Prostate gland (tissue), 2 donors: ENCODE measurements around the gene ABCA1. TPM values are rescaled to one million over a fixed set of nuclear protein-coding genes. Genes with fewer than 3 reads are reported as not detected.

Experiments
- DNase-seq: peaks from one replicate; pipeline ENCODE4 v3.0.0-alpha.2; 2019; ENCODE audit warnings: low spot score
- H3K27ac ChIP-seq, 2 donors: fragments of 200-600 bp; sonication (generic); 2 replicates each; pipeline ENCODE4 v1.5.1; 2017 to 2019
- H3K27me3 ChIP-seq: fragments of 200-600 bp; sonication (generic); replicated peaks from 2 replicates; pipeline ENCODE4 v1.5.1; 2019; ENCODE audit not compliant: insufficient read depth
- H3K36me3 ChIP-seq, 2 donors: fragments of 200-600 bp; sonication (generic); 1 replicate in 1 of 2; 2 replicates in 1 of 2; pipeline versions ENCODE4 v1.5.1 to v1.8.1; 2017 to 2019
- H3K4me1 ChIP-seq: fragments of 200-600 bp; sonication (generic); replicated peaks from 2 replicates; pipeline ENCODE4 v1.5.1; 2019
- H3K4me3 ChIP-seq, 2 donors: fragments of 200-600 bp; sonication (generic); 2 replicates each; pipeline ENCODE4 v1.5.1; 2017 to 2019
- H3K9me3 ChIP-seq: fragments of 200-600 bp; sonication (generic); 2 replicates; pipeline ENCODE4 v1.5.1; 2017
- POLR2A ChIP-seq: fragments of 450-650 bp; IDR thresholded peaks from one replicate; pipeline ENCODE4 v1.6.1; 2016; ENCODE audit warnings: antibody characterized with exemption, mild to moderate bottlenecking
- POLR2AphosphoS5 ChIP-seq: sonication (generic); formaldehyde crosslinking; IDR thresholded peaks from one replicate; pipeline ENCODE4 v1.6.1; 2017; ENCODE audit warnings: antibody characterized with exemption
- WGBS: methylation state at CpG from one replicate; pipeline ENCODE4 v1.1.5; 2018; 5-methylcytosine and 5-hydroxymethylcytosine counted together
- intact Hi-C: fragments of 100-400 bp; cut with DNase I; formaldehyde crosslinking; loops from one replicate; pipeline ENCODE4 v1.14.2; 2022
- total RNA-seq, 2 donors: library from RNA; depleted of rRNA; stranded (reverse); fragments of >200 nt; gene quantifications; one replicate each; pipeline ENCODE4 v1.1.0, GENCODE V29; 2016
- TF ChIP-seq, protein P1 (sequence below), 4 experiments: fragments of 200-600 bp in 2 of 4; fragments of 450-650 bp in 2 of 4; sonication (generic) in 2 of 4; IDR thresholded peaks; 1 replicate in 3 of 4; 2 replicates in 1 of 4; pipeline ENCODE4 v1.5.1; 2016 to 2019; ENCODE audit warnings: antibody characterized with exemption in 4 of 4, mild to moderate bottlenecking in 2 of 4, moderate library complexity in 2 of 4

ABCA1 gene
- total RNA-seq, 2 donors from 2014 or later: 11.0 to 63.7 TPM

DNA sequence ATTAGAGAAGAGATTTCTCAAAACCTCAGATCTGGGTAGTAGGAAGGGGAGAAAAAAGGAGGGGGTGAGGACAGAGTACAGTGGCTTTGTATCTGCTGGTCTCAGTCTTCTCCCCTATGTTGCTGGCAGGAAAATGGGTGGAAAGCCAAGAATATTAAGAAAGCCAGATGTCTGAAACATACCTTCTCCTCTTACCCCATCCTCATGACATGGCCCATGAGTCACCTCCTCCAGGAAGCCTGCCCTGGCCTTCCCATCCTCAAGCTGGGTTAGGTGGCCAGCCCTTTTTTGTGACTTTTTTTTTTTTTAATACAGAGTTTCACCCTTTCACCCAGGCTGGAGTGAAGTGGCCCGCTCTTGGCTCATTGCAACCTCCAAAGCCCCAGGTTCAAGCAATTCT, 61.8 kb downstream of the ABCA1 start:
- 100% methylated on average over 1 of the region's 1 CpG for WGBS
- Histone ChIP-seq H3K36me3 (no peaks in the 10 kb centered on the region), H3K27me3 (no peaks in the 10 kb centered on the region), H3K4me1 (peaks cover 4% of the 10 kb centered on the region), H3K4me3 (no peak overlapping the region), H3K9me3 (no peaks in the 10 kb centered on the region), H3K27ac (no peak overlapping the region)
- DNase-seq: no peak
- intact Hi-C loops: loop anchor here (5.0 to 10.0 kb wide), 3 partner anchors 126 to 551 kb away; no protein-coding TSS in a partner anchor
- TF ChIP-seq POLR2A (no peak), POLR2AphosphoS5 (no peak)
- TF ChIP-seq, protein P1, sequence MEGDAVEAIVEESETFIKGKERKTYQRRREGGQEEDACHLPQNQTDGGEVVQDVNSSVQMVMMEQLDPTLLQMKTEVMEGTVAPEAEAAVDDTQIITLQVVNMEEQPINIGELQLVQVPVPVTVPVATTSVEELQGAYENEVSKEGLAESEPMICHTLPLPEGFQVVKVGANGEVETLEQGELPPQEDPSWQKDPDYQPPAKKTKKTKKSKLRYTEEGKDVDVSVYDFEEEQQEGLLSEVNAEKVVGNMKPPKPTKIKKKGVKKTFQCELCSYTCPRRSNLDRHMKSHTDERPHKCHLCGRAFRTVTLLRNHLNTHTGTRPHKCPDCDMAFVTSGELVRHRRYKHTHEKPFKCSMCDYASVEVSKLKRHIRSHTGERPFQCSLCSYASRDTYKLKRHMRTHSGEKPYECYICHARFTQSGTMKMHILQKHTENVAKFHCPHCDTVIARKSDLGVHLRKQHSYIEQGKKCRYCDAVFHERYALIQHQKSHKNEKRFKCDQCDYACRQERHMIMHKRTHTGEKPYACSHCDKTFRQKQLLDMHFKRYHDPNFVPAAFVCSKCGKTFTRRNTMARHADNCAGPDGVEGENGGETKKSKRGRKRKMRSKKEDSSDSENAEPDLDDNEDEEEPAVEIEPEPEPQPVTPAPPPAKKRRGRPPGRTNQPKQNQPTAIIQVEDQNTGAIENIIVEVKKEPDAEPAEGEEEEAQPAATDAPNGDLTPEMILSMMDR (IDR thresholded peaks at IDR 0.05): no peak

DNA sequence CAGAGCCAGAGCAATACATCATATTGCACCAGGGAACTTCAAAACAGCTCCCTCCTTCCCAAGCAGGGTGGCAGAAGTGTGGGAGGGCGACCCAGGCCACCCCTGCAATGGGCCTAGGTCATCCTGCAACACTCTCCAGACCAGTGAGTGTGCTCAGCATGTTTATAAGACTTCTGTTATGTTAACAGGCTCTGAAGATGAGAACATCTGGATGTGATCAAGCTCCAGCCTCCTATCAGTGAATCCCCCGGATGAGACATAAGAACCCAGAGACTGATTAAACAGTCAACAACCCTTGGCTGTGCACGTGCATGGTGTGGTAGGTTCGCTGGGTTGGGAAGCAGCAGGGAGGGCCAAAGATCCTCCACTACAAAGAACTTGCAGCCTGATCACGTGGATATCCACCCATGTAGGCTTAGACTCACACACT, 63.3 kb downstream of the ABCA1 start:
- no peaks in the 10 kb centered on the region for H3K27me3 ChIP-seq
- WGBS: 86% methylated on average over 5 of the region's 5 CpGs
- peaks cover 4% of the 10 kb centered on the region for H3K4me1 ChIP-seq
- H3K36me3 ChIP-seq: no peaks in the 10 kb centered on the region
- DNase-seq: no peak
- TF ChIP-seq, protein P1 (IDR thresholded peaks at IDR 0.05): no peak
- TF ChIP-seq POLR2AphosphoS5 (no peak), POLR2A (no peak)
- H3K9me3 ChIP-seq: no peaks in the 10 kb centered on the region
- intact Hi-C loops: loop anchor here (5.0 to 10.0 kb wide), 4 partner anchors 128 to 553 kb away; no protein-coding TSS in a partner anchor
- H3K4me3 ChIP-seq: no peak overlapping the region
- no peak overlapping the region for H3K27ac ChIP-seq

DNA sequence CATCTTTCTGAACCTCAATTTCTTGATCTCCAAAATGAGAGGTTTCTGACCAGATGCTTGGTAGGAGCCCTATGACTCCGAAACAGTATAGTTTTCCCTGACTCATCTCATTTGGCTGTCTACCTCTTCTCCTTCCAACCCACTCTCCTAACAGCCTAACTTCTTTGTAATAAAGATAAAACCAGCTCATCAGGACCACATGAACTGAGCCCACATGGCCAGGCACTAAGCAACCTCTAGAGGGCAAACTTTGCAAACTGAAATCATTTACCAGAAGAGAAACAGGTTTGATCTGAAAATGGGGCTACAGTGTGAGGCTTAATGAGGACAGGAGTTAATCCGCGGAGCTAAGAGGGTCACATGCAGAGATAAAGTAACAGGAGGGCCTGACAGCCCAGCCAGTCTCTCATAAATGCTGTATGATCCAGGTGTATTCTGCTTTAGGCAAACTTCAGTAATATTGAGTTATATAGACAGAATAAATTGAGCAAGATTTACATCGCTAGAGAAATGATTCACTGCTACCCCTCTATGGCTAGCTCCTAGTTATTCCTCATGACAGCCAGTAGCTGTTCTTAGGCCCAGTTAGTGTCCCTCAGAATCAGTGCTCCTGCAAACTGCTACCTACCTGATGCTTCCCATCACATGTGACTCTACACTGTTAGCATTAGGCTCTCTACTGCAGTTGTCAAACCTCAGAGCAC, 64.6 kb downstream of the ABCA1 start:
- intact Hi-C loops: loop anchor here (5.0 to 10.0 kb wide), 2 partner anchors 201 to 294 kb away; no protein-coding TSS in a partner anchor
- no peak for TF ChIP-seq POLR2A
- TF ChIP-seq, protein P1 (IDR thresholded peaks at IDR 0.05): peak; percentile 41 to 74 (median 64)
- Histone ChIP-seq H3K4me3 (no peak overlapping the region), H3K27me3 (no peaks in the 10 kb centered on the region), H3K4me1 (peaks cover under 1% of the 10 kb centered on the region), H3K36me3 (no peaks in the 10 kb centered on the region), H3K9me3 (no peaks in the 10 kb centered on the region), H3K27ac (no peak overlapping the region)
- WGBS: 29% methylated on average over 4 of the region's 4 CpGs
- DNase-seq: peak; percentile 25

DNA sequence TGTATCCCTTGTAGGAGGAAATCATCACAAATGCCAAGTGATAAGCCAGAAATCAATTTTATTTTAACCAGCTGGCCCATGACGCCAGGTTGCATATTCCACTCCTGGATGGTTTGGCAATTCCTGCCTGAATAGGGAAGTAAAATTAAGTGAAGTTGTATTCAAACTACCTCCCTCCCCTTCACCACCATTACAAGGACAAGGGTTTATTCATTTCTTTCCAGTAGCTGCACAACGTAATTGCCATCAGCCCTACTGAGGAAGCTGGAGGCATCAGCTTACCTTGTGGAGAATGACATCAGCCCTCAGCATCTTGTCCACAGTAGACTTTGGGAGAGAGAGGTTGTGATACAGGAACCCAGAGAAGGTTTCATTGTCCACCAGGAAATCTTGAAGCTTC, 66.6 kb downstream of the ABCA1 start:
- no peaks in the 10 kb centered on the region for H3K36me3 ChIP-seq
- intact Hi-C loops: loop anchor here (5.0 to 10.0 kb wide), 2 partner anchors 203 to 296 kb away; no protein-coding TSS in a partner anchor
- no peaks in the 10 kb centered on the region for H3K4me1 ChIP-seq
- TF ChIP-seq, protein P1 (IDR thresholded peaks at IDR 0.05): no peak
- TF ChIP-seq POLR2AphosphoS5: no peak
- no peak for TF ChIP-seq POLR2A
- H3K27me3 ChIP-seq: no peaks in the 10 kb centered on the region
- 63% methylated on average over 2 of the region's 2 CpGs for WGBS
- H3K4me3 ChIP-seq: no peak overlapping the region
- H3K9me3 ChIP-seq: no peaks in the 10 kb centered on the region
- DNase-seq: no peak
- H3K27ac ChIP-seq: no peak overlapping the region

DNA sequence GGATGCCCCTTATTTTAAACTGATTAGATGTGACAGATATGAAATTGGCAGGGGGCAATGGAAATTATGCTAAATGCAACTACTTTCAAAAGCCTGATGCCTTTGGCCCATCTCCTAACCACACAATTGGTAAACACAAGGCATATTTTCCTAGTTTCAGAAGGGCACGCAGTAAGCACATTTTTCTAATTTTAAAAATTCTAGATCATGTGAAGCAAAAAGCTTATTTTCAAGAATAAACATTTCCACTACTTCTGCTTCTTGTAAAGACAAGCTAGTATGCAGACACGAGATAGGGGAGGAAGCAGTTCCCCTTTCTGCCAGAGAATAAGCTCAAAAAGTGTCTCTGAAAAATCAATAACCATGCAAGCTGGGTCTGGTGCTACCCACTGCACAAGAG, 67.7 kb downstream of the ABCA1 start:
- H3K27ac ChIP-seq: no peak overlapping the region
- no peak for DNase-seq
- H3K9me3 ChIP-seq: no peaks in the 10 kb centered on the region
- H3K36me3 ChIP-seq: no peaks in the 10 kb centered on the region
- H3K4me1 ChIP-seq: no peaks in the 10 kb centered on the region
- H3K27me3 ChIP-seq: no peaks in the 10 kb centered on the region
- TF ChIP-seq POLR2AphosphoS5 (no peak), POLR2A (no peak)
- TF ChIP-seq, protein P1 (IDR thresholded peaks at IDR 0.05): no peak
- 44% methylated on average over 2 of the region's 2 CpGs for WGBS
- intact Hi-C loops: loop anchor here (5.0 to 10.0 kb wide), 2 partner anchors 205 to 297 kb away; no protein-coding TSS in a partner anchor
- H3K4me3 ChIP-seq: no peak overlapping the region
